Activated T-cell treated with anti-CD3 and anti-CD28 coated beads for 4 hours (primary cell): Measurements from ENCODE around the gene PRKG1.

Experiments
- DNase-seq: peaks from one replicate; pipeline ENCODE4 v3.0.0-alpha.2; 2020

The PRKG1 gene

DNA sequence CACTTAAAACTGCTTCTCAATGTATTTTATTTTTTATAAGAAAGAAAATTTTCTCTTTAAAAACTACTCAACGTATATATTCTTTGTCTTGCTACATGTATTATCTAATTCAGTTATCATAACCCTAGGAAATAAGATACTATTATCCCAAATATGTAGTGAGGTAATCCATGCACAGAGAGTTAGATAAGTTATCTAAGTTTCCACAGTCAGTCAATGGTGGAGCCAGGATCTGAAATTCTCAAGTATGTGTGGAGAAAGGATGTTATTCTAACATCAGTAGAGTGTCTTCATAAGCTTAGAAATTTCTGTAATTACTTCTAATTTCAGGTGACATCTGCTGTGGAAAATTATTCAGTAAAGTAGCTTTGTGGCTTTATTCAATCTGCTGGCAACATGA, 385.2 kb downstream of the PRKG1 start:
- no peak for DNase-seq

DNA sequence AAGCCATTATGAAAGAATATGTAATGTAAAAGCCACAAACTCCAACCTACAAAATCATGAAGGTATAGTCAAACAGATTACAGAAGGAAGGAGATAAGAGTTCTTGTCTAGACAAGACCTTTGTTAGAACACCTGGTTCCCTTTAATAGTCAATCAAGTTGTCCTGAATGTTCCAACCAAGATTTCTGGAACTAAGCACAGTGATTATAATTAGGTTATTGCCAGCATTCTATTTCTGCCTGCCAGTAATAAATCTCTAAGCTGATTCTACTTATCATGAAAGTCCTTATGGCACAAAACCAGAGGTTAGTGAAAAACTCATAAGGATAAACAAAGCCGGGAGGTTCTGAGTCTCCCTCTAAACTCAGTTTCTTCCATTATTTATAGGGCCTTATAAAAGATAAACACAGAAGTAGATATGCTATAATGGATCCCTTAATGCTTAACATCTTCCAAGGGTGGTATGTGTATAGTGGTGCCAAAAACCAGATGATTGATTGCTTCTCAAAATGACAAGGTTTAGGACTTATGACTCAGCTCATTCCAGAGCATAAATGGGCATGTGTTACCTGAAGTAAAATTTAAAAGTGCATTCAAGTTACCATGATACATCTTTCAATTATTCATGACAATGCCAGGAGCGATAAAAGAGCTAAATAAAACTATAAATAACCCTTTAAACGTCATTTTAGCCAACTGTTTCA, 387.9 kb downstream of the PRKG1 start:
- no peak for DNase-seq

DNA sequence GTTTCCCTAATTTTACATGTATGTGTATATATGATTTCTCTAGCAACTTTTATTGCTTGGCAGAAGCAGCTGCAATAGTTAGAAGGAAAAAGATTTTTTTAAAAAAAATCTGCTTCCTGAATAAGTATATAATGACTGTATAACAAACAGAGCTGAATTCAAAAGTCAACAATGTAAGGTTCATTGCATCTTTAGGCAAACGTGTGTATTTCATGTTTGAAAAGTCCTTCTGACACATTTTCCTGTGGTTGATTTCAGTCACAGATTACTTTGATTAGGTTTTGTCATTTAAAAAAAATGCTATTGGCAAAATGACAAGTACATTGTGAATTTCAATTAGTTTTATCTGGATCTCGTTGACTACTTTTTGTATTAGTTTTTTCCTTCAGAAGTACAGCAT, 394.1 kb downstream of the PRKG1 start:
- DNase-seq = no peak

DNA sequence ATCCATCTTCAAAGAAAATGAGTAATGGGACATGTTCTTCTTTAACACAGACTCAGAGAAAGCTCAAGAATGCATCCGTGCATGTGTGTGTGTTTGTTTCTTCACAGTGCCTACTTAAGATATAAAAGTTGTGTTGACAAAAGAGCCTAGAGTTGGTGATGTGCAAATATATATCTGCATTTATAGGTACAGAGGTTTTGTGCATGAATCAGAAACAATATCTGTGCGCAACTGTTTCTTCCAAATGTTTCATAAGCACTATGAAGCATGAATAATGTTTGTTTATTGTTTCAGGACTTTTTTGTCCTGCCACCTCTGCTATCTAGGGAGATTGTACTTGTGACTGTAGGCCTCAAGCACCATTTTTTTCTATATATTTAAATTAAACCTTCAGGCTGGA, 395.4 kb downstream of the PRKG1 start:
- no peak for DNase-seq

DNA sequence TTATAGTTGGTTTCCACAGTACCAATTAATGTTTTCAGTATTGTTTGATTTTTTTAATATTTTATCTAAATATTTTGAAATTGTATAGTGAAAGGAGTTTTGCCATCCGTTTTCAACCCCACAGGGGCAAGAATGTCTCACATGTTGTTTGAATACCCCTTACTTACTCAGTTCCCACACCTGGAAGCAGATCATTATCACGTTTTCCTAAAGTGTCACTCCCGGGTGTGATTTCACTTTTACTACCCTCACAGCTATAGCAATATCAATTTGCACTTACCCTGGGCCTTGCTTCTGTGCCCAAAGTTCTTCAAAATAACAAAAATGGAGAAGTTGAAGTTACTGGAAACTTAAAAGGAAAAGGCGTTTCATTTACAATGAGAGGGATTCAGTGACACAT, 397.0 kb downstream of the PRKG1 start:
- DNase-seq = no peak

DNA sequence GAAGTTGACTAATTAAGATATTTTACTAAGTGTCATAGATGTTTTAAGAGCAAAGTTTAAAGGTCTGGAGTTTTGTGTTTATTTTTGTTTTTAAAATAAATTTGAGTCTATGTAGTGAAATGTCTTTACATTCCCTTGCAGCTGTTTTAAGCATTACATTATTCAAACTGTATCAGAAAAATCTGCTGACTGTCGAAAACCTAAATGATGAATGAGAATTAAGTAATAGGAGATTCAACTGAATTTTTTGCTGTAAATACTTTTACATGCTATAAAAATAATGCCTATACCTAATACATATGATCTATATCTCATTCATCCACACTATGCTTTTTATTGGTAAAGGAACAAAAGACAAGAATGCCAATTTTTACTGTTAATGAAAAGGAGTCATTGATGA, 397.9 kb downstream of the PRKG1 start:
- DNase-seq = no peak

DNA sequence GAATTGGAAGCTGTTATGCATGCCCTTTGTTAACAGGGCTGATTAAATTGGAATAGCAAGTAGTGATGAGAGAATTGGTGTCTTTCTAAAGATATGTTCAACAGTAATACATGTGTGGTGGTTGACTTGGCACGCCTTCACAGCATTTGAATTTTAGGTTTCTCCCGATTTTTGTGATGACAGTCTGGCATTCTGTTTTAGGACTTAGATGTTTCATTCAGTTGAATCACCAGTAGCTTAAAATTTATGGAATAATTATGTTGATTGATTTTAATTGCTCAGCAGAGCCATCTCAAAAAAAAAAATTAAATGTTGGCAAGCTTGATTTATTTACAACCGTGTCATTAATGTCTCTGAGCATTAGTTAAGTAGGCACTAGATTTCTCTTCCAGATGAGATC, 405.4 kb downstream of the PRKG1 start:
- no peak for DNase-seq

DNA sequence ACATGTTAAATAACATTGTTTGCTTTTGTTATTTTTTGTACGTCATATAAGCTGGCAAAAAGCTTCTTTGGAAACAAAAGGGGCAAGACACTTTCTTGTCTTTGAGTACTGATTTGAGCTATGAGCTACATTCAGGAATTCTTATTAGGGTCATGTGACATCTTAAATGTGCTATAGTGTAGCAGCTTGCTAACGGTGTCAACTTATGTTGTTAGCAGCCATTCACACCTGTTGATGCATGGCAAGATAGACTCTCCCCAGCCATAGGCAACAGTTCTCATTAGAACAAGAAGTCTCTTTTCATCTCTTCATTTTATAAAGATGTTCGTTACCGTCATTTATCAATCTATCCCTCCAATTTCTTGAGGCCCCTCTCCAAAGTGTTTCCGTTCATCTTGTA, 411.4 kb downstream of the PRKG1 start:
- DNase-seq = no peak

DNA sequence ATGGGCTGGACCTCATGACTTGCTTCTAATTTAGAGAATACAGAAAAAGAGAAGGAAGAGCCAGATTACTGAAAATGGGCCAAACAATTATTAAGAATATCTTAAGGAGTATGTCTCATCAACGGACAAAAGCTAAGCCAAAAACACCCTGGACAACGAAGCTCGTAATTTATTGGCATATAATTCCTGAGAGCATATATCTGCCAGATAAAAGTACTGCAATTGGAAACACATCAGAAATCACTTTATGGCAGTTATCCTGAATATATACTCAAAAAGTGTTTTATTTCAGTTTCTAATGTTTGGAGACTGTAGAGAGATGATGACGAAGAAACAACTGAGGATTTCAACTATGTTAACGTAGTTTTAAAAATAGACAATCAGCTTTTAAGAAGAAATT, 413.3 kb downstream of the PRKG1 start:
- no peak for DNase-seq

DNA sequence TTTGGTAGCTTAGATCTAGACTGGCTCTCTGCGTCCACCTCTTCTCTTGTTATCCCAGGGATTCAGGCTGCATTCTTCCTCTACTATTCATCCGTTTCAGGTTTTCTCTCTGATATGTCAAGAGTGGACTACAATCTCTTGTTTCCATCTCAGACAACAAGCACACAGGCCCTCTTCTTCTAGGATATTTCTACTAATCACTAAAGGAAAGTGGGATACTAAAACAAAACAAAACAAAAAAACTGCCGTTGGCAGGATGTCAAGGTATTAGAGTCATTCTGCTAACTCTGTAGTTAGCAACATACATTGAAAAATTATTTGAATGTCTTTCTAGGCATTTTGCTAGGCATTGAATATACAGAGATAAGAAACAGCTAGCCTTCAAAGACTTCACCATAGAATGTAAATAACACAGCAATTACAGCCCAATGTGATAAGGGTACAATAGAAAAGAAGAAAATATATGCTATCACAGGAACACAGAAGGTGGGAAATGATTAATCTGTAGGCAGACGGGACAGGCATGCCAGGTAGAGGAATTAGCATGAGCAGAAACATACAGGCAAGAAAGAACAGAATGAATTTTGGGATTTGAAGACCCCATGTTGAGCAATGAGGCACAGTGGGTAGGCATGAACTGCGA, 414.6 kb downstream of the PRKG1 start:
- no peak for DNase-seq

DNA sequence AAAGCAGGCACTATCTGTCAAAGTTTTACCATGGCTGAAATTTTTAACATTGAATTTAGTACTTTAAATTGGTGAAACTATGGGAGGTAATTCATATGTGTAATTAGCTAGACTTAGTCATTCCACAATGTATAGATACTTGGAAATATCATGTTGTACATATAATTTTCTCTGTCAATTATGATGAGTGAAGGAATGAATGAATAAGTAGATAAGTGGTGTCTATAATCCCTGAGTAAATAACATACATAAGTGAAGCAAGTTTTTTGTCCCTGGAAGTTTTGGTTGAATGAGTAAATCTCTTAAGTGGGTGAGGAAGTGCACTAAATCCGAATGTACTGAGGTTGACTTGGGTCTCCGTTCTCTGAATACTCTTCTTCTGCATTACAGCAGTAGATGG, 424.1 kb downstream of the PRKG1 start:
- no peak for DNase-seq

DNA sequence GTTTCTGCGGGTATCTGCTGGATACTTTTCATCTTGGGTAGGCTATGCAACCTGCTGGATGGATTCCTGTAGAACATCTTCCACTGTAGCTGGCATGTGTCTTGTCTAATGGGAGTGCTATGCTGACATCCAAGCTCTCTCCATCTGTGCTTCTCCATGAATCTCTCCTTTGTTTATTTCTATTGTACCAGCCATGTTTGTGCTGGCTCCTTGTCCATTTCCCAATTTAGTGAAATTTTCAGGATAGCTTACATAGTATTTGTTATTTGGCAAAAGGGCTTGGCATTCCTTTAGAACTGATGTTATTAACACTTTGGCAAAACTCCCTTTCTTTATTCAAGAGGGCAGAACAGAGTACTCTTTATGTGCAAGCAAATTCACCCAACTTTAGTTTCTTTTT, 427.1 kb downstream of the PRKG1 start:
- DNase-seq = no peak

DNA sequence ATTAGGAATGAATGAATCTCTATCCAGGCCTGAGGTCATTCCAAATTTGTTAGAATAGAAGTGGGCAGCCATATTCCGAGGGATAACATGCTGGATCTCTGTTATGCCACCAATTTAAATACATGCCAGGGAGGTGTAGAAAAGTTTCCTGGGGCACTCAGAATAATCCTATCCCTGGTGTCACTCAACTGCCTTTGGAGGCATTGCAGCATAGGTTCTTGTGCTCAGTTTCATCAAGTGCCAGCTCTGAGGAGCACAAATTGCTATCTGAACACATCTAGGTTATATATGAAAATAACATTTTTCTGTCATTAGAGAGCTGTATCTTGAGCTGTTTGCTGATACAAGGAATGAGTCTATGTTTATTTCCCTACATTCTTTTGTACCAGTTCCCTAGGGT, 427.8 kb downstream of the PRKG1 start:
- DNase-seq = no peak

DNA sequence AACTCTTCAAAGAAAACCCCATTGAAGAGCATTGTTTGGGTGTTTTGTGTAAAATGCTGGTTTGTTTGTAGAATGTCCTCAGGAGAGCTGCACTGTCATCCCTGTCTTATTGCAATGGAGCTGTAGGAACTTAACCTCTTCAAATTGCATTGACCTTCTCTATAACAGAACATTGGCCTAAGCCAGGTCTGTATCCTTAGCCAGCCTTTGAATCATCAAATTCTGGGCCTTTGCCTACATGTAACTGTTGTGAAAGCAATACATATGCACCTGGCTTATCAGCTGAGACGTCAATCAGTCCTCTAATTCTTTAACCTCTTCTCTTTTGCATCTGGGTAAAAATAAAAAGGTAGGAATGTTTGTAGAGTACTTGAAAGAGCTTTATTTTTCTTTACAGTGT, 429.1 kb downstream of the PRKG1 start:
- DNase-seq = no peak

DNA sequence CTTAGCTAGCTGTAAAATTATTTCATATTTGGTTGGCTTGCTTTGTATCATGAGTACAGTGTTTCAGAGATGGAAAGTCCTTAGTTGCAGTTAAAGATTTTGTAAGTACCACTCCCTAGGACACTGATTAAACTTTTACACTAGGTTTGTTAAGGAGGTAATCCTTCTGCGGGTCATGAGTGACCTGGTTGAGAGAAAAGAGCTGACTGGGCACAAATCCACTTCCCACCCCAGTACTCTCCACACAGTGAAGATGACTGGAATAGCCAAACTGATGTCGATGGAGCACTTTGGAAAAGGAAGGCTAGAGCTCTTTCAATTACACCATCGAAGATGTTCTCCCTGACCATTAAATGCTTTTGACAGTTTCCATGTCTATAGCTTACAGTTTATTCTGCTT, 433.2 kb downstream of the PRKG1 start:
- DNase-seq = no peak

DNA sequence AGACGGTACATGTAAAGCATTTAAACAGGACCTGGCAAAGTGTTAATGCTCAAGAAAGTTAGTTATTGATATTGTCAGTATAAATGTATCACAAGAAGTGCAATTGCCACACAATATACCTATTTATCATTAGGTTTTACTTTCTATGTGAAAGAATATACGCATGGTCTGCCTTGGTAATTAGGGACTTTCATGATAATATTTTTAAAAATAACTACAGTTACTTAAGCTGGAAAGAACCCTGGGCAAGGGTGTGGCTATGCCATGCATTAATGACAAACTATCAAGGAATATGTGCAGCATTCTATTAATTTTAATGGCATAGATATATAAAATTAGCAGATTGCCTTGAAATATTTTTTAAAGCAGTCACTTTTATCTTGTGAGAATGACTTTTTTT, 433.9 kb downstream of the PRKG1 start:
- DNase-seq = no peak

DNA sequence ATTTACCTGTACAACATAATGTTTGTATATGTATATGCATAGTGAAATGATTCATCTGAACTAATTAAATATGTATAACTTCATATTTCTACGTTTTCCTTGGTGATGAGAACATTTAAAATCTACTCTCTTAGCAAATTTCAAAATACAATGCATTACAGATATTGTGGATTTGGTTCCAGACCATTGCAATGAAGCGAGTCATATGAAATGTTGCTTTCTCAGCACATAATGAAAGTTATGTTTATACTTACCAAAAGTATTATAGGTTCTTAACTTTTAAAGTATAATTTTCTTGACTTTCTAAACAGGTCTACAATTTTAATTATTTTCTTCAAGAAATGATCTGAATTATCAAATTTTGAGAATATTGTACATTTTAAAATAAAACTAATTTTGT, 435.9 kb downstream of the PRKG1 start:
- no peak for DNase-seq

DNA sequence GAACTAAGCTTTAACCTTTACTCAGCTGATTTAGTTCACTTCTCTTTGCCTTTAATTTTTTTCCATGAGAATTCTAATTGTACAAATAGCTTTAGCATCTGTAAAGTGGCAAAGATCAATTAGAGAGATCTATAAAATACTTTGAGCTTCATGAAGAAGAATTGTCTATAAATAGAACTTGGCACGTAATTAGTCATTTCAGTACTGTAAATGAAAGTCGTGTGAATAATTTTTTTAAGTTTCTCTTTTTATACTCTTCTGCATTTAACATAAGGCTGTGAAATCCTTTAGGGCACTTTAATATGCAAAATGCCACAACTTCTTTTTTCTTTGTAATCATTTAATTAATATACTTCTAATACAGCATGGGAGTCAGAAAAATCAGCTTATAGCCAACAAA, 447.3 kb downstream of the PRKG1 start:
- no peak for DNase-seq

DNA sequence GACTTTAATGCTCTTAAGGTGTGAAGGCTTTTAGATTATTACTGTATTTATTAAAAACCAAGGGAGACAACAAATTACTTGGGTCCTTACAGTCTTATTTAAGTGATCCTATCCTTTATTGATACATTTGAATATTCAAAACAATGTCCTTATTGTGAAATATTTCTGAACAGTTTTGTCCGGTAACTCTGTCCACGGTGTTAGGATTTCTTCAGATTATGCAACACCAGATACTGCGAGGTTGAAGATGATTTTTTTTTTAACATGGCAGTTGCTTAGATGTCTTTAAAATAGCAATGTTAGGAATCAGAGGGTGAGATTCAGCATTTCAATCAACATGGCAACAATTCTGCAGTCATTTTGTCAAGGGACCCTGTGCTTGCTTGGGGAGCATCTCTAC, 448.6 kb downstream of the PRKG1 start:
- no peak for DNase-seq

DNA sequence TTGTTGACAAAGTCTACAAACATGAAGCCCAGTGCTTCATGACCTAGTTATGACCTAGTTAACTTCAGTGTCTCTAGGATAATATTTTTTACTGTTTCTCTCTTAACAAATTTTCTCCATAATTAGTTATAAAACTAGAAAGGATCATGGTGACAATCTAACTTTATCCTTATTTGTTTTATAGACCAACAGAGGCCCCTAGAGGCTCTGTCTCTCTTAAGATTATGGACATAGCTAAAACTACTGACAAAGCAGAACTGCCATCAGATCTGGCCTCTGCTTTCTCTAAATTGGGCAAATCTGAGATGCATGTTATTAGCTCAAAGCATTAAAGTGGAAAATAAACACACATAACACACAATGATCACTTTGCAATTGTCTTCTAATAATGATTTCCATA, 449.2 kb downstream of the PRKG1 start:
- no peak for DNase-seq

DNA sequence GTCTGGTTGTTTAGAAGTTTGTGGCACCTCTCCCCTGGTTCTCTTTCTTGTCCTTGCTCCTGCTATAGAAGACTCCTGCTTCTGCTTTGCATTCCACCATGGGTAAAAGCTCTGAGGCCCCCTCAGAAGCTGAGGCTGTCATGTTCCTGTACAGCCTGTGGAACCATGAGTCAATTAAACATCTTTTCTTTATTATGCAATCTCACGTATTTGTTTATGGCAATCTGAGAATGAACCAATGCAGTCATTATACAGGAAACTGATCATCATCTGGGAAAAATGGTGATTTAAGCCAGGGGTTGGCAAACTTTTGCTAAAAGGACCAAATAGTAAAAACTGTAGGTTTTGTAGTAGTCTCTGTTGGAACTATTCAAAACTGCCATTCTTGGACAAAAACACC, 449.8 kb downstream of the PRKG1 start:
- no peak for DNase-seq

DNA sequence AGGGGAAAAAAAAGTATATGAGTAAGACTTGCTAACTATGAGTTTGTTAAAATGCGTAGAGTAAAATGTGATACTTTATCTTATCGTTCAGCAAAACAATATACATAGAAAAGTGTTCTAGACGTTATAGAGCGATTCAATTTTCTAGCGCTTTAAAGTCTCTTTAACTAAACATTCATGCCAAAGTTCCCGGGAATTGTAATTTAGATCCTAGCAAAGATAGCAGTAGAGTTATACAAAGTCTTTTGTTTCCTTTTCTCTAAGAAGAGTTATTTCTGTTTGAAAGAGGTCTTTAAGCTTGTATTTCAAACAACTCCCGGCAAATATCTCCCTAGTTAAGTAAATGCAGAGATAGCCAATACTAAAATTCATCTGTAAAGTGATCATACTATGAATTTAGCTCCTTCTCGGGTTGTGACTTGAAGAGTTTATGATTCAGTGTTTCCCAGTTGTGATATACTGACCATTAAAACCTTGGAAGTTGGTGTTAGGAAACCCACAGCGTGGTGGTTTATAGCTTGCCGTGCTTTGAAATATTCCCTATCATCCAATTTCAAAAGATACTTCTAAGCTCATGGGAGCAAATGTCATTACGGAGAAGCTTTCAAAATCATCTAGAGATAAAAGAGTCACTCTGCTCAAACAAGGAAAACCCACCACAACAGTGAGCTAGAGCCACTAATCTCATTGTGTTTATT, 453.4 kb downstream of the PRKG1 start:
- DNase-seq = no peak

DNA sequence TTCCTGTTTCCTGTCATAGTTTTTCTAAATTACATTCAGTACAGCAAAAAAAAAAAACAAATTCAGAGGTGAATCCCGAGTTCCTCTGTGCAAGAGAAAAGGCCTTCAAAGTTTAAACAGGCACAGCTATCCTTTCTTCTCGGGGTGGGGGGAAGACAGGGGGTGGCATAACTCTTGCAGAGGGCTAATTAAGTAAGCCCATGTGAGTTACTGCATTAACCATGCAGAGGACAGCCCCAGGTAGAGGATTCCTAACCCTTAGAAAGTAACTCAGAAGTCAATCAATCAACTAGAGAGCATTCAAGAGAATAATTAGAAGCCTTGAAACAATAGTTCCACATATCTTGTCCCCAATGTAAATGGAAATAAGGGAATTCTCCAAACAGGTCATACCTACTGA, 454.2 kb downstream of the PRKG1 start:
- DNase-seq = no peak

DNA sequence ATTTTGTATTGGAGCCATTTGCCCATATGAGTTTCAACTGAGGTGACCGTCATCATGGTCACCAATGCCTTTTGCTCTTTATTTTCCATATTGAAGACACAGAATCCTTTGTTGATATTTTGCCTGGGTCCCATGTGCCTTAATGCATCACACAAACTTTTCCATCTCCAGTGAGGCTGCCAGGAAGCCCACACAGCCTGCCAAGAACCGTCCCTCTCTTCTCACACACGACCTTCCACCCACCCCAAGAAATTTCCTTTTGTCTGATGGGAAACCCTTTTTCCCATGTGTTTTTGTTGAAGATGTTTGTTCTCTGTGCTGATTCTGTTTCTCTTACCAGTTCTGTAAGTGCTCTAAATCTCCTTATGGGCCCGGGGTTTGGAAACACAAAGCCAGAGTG, 456.3 kb downstream of the PRKG1 start:
- DNase-seq = no peak

DNA sequence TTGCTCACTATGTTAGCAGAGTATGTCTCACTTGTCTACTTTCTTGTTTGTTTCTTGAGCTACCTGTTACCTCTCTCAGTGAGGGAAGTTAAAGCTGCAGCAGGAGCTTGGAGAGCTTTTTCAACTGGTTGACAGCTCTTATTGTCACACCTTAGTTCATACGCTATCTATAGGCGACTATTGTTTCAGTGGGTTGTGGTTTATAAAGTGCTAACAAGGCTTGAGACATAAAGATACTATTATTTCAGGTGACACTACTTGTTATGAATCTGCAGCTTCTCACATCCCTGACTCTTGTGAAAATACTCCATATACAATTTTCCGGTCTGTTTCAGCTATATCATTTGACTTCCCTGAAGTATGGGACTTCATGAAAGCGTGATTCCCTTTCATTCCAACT, 457.8 kb downstream of the PRKG1 start:
- DNase-seq = no peak
